ENCODE data around the gene SLC12A3.
A peak's percentile ranks its signal among the peaks of the same experiment; 100 is the strongest.
"Not testable (repeated sequence)": the region's sequence is repeated elsewhere in the genome, so short reads cannot be mapped to it uniquely, and the experiment has no call there.

Gene SLC12A3

GRCh38 chr16:56929639-56930038 is 64.6 kb downstream of the SLC12A3 start:
- DNase-seq: no peak

DNA sequence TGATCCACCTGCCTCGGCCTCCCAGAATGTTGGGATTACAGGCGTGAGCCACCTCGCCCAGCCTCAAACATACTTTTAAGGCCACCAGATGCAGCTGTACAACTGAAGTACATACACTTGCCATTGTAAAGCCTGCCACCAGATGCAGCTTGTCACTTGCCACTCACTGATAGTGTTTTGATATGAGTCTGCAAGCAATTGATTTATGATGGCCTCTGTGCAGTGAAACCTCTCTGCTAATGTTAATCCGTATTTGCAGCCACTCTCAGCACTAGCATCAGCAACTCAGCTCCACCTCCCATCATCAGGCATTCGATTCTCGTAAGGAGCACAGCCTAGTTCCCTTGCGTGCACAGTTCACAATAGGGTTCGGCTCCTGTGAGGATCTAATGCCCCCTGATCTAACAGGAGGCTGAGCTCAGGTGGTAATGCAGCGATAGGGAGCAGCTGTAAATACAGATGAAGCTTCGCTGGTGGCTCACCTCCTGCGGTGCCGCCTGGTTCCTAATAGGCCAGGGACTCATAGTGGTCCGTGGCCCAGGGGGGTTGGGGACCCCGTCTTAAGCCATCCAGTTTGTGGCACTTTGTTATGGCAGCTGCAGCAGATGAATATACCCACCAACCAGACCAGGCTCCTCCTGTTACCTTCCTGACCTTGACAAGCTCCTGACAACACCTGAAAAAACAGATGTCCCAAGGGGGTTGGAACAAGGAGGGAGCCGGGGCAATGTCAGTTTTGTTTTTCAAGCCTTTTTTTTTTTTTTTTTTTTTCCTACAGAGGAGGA is 65.7 kb downstream of the SLC12A3 start:
- no peak for DNase-seq

DNA sequence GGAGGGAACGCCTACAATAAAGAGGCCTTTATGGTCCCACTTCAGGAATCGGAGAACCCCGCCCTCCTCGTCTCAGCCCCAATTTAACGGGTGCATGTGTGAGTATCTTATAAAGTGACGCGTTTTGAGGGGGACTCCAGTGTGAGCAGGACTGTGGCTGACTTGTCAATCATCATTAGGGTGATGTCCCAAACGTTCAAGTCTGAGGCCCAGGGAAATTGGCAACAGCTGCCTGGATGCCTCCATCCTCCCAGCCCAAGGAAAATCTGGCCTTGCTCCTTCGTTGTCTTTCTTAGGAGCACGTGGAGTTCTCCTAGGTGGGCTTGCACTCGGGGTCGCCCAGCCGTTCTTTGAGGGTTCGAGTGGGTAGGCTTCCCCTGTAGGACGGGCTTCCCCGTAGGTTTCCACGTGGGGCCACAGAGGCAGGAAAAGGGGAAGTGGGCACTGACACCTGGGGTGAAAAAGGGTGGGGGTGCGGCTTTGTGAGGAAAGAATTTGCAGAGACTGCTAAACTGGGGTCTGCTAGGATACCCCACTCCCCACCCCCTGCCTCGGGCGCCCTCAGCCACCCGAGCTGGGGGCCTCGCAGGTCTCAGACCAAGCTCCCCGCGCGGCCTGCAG is 66.4 kb downstream of the SLC12A3 start:
- peak; percentile 19 for DNase-seq

DNA sequence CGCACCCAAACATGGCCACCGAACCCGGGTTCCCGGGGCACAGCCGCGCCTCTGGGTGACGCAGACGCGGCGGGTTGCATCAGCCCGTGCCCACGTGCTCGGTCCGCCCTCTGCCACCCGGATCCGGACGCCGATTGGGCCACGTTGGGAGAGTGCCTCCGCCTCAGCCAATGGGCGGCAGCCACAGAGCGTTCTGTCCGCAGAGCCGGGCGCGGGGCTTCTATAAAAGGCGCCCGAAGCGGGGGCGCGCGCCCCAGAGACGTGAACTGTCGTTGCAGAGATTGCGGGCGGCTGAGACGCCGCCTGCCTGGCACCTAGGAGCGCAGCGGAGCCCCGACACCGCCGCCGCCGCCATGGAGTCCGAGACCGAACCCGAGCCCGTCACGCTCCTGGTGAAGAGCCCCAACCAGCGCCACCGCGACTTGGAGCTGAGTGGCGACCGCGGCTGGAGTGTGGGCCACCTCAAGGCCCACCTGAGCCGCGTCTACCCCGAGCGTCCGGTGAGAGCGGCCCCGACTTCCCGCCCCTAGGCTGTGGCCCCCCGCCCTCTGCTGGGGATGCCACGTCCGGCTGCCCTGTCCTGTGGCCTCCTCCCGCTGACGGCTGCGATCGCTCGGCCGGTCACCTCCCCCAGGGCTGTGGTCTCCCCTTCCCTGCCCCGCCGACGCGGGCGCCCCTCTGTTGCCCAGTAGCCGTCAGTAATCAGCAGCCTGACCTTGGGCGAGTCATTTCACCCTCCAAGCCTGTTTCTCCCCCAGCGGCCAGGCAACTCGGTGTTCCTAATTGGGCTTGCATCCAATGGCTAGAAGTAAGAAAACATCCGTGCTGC is 67.1 kb downstream of the SLC12A3 start, which contains the start of gene HERPUD1:
HERPUD1 (plus strand) TSS at position 251 of the 829 bp plus-strand sequence; CDS start at position 354, 103 bp downstream.
- DNase-seq: peak; percentile 99

DNA sequence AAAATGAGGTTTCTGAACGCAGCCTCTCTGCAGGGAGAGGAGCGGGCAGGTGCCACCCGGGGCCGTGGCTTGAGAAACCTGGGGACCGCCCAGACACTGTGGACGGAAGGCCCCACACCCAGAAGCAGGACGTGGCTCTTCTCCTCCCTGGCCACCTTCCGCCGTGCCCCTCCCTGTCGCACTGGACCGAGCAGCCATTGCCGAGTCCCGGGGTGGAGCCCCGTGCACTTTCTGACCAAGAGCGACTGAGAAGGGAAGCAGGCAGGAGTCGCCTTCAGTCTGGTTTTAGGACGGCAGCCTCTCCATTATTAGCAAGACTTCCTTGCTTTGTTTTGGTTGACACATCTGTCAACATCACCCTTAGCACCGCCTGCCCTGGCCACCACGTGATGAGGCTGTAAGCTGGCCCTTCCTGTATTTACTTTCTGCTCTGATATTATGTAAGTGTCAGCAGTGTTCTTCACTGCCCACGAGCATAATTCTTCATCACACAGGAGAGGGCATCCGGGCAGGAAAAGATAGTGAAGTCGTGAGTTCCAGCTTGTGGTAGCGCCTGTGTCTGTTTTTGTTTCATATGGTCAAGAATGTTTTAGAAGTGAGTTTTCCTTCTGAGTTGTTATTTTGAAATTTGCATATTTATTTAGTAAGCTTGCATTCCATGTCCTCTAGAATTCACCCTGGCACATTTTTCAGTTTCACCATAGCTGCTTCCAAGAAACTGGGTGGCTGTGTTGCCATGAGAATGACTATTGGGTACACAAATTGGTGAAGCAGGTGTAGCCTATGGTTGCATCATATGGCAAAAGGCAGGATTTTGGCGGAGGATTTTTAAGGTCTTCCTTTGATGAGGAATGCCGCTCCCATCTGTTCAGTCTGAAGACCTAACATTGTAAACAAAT is 68.0 kb downstream of the SLC12A3 start:
- DNase-seq: peak; percentile 27

DNA sequence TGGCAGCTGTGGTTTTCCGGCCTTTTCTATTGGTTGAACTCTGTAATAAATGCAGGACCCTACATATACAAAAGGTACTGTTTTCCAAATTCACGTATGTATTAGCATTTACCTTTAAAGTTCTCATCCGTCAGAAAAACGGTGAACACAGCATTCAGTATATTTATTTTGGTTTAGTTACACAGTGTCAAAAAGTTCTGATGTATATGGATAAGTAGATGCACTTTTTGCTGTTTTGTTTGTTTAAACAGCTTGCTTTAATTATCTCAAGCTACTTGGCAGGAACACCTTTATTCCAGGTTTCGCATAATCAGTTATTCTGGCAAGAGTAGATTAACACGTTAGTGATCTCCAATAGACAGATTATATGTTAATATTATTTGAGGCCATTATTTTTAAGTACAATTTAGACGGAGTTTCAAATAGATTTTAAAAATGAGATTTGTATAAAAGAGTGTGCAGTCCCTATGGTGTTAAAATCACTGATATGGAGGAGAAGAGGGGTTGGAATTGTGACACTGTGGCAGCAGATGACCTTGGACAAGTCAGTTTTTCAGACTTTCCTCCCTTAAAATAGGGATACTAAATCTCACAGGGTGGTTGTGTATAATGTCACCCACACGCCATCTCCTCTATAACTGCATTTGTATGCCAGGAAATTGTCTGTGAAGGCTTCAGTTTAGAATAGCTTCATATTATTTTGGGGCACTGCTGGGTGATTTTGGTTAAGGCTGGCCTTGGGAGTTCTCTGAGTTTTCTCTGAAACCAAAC is 69.0 kb downstream of the SLC12A3 start:
- DNase-seq: no peak

GRCh38 chr16:56934599-56935145 is 69.7 kb downstream of the SLC12A3 start:
- not testable (repeated sequence) for DNase-seq

DNA sequence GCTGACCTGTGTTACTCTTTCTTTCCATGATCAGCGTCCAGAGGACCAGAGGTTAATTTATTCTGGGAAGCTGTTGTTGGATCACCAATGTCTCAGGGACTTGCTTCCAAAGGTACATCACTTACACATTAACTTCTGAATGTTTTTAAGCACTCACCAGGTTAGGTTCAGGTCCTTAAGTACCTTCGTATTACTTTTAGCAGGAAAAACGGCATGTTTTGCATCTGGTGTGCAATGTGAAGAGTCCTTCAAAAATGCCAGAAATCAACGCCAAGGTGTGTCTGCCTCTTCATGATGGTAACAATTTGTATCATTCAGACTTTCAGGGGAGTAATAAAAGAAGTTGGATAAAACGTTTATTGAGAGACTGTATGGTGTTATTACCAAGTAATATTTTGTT is 70.2 kb downstream of the SLC12A3 start:
- DNase-seq: no peak

DNA sequence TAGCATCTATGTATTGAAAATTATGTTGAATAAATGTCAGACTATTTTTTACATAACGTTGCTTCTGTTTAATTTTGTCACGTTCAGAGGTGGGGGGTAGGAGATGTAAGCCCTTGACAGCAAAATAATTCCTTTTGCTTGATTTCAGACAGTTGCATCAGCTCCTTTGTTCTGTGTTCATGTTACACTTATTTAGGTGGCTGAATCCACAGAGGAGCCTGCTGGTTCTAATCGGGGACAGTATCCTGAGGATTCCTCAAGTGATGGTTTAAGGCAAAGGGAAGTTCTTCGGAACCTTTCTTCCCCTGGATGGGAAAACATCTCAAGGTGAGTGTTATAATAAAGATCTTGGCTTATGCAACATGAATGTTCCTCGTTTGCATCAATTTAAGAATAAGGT is 71.5 kb downstream of the SLC12A3 start:
- DNase-seq: no peak

DNA sequence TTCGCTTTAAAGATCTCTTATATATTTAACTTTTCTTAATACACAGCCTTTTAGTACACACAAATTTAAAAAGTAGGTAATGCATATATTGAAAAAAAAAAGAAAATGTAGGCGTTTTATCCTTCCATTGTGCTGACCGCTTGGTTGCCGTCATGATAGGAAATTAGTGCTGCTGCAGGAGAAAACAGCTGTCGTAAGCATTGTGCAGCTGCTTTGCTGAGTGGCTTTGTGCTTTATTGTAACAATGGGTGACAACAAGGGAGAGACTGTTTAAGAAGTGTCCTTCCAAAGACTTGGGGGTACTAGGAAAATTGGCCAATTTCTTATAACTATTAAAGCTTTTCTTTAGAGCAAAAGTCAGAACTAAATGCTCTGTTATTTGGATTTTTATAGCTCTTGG is 71.9 kb downstream of the SLC12A3 start:
- no peak for DNase-seq

GRCh38 chr16:56938664-56939513 is 73.9 kb downstream of the SLC12A3 start:
- peak; percentile 35 for DNase-seq

DNA sequence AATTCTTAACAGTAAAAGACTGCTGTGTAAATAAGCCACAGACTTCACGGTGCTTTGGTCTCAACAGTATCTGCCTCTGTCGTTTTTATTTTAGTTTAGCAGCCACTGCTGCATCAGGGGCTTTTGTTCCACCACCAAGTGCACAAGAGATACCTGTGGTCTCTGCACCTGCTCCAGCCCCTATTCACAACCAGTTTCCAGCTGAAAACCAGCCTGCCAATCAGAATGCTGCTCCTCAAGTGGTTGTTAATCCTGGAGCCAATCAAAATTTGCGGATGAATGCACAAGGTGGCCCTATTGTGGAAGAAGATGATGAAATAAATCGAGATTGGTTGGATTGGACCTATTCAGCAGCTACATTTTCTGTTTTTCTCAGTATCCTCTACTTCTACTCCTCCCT is 74.8 kb downstream of the SLC12A3 start:
- DNase-seq: no peak

- DNase-seq: no peak
Measured at GRCh38 chr16:56941092-56941491, 76.1 kb downstream of the SLC12A3 start.

DNA sequence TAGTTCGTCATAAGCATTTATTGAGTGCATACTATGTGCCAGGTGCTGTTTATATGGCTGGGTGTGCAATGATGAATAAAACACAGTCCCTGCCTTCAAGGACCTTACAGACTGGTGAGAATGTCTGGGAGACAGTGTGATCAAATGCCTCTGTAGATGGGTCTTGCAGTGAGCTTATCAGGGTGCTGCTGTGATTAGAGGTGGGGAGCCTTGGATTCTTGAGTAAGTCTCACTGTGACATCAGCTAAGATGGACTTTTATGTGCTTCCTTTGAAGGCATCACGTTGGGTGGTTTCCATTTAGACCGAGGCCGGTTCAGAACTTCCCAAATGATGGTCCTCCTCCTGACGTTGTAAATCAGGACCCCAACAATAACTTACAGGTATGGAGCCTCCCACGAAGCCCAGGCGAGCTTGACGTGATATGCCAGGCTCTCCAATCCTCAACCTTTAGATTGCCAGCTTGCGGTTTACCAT is 76.9 kb downstream of the SLC12A3 start:
- no peak for DNase-seq

GRCh38 chr16:56943761-56944375 is 78.9 kb downstream of the SLC12A3 start:
- DNase-seq: no peak

DNA sequence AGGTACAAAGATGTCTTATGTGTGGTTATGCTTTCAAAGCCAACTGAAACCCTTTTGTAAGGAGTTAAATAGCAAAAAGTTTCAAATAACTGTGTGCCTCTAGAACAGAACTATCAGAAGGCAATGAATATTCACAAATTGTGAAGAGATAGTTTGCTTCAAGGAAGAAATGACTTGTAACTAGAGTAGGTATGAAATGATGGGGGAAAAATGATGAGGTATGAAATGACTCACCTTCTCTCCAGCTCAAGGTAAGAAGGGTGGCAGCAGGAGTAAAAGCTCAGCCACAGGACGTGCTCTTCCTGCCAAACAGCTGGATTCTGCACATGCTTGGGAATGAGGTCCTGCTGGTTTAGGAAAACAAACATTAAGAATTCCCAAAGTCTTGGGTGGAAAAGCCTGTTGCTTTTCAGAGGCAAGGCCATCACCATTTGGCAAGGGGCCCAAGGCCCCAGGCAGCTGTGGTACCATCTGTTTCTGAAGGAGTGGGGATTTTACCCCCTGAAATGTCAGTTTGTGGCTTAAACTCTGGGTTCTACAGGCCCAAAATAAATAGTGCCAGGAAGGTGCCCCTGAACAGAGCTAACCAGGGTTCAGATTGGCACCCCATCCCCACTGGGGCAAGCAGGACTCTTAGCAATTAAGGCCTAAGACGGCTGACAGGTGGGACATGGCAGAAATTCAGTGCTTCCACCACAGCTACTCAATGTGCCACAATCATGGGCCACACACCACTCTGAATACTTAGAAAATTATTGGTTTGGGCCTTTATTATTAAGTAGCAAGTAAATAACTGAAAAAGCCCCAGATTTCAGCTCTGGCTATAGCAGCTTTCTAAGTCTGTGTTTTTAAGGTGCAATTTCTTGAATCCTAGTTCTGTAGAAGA is 80.2 kb downstream of the SLC12A3 start:
- DNase-seq: peak; percentile 55

GRCh38 chr16:56945847-56946527 is 81.0 kb downstream of the SLC12A3 start:
- DNase-seq: no peak
